GM19324 (cell line): Measurements from ENCODE around the gene COL18A1.

Experiments
- ATAC-seq: cut with Tn5 transposase; IDR thresholded peaks from one replicate; pipeline ENCODE4 v1.9.1; 2021; ENCODE audit warnings: mild to moderate bottlenecking, moderate library complexity; ENCODE audit not compliant: unreplicated experiment, low FRiP score

COL18A1 gene

GRCh38 chr21:45396620-45396995, 8.4 kb upstream of the COL18A1 start:
- no peak for ATAC-seq

GRCh38 chr21:45397381-45397780, 7.6 kb upstream of the COL18A1 start:
- no peak for ATAC-seq

DNA sequence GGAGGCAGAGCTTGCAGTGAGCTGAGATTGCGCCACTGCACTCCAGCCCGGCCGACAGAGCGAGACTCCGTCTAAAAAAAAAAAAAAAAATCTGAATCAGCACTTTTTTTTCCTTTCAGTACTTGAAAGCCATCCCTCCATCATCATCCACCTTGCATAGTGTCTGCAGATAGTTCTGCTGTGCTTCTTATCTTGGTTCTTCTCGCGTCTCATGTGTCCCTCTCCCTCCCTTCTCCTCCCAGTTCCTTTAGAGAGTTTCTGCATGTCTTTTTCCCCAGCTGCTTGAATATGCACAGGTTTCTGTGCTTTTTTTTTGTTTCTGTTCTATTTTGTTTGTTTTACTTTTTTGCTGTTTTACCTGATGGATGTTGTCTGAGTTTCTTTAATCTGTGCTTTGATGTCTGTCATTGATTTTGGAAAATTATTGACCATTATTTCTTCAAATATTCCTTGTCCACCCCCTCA, 3.9 kb upstream of the COL18A1 start:
- no peak for ATAC-seq

- no peak for ATAC-seq
These were observed 2.8 kb upstream of the COL18A1 start for GRCh38 chr21:45401916-45402900.

DNA sequence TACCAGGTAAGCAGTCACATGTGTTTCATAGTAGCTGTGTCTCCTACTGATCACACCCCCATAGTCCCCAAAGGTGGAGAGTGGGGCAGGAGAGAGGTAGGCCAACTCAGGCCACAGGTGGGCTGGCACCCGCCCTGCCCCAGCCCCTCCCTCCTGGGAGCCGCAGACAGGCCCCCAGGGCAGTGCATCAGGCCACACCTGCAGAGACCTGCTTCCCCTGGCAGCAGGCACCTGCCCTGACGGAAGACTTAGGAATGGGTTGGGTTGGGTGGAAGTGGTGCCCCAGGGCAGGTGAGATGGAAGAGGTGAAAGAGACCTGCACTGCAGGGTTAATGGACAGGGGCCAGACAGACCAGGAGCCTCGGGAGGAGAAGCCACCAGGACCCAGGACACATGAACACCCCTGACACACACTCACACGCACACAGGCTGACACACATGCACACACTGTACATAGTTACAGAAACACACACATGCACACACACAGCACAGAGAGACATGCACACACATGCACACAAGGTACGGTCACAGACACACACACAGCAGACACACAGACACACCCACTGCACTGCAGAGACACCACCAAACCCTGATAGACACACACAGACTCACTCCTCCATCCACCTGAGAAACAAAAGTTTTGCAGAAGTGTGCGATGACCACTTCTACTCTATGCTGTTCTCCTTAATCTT, 1.7 kb upstream of the COL18A1 start:
- ATAC-seq: no peak

DNA sequence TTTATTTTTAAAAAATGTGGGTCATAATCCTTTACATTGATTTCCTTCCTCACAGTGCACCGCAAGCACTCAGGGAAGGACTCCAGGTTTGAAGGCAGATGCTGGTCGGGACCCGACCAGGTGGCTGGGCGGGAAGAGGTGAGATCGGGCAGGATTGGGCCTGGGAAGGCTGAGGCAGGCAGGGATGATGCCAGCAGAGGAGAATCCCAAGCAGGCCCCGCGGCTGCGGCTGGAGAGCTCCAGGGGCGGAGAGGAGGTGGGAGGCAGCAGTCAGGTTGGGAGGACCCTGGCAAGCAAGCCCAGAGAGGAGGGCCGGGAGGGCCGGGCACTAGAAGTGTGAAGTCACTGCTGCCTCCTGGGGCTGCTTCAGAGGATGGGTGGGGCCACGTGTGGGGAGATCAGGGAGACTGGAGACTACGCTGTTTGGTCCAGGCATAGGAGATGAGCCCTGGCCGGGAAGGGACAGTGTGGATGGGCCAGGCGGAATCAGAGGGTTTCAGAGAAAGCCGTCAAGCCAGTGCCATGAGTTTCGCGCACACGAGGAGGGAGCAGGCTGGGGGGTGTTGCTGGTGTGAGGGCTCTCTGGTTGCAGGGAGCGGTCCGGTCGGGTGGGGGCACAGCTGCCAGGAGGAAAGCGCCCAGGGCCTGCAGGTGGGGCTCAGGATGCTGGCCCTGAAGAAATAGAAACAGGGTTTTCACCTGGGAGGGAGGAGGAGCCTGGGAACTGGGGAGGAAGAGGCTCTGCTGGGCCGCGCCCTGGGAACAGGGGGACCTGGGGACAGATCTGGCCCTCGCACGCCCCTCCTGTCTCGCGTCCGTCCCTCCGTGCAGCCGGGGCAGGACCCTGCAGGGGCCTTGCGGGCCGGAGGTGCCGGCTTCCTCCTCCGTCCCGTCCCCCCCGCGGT, 888 bp upstream of the COL18A1 start:
- no peak for ATAC-seq

GRCh38 chr21:45405271-45405818, 380 bp downstream of the COL18A1 start:
- ATAC-seq: no peak

- ATAC-seq: no peak
These were observed 1.1 kb downstream of the COL18A1 start for GRCh38 chr21:45405819-45406762.

DNA sequence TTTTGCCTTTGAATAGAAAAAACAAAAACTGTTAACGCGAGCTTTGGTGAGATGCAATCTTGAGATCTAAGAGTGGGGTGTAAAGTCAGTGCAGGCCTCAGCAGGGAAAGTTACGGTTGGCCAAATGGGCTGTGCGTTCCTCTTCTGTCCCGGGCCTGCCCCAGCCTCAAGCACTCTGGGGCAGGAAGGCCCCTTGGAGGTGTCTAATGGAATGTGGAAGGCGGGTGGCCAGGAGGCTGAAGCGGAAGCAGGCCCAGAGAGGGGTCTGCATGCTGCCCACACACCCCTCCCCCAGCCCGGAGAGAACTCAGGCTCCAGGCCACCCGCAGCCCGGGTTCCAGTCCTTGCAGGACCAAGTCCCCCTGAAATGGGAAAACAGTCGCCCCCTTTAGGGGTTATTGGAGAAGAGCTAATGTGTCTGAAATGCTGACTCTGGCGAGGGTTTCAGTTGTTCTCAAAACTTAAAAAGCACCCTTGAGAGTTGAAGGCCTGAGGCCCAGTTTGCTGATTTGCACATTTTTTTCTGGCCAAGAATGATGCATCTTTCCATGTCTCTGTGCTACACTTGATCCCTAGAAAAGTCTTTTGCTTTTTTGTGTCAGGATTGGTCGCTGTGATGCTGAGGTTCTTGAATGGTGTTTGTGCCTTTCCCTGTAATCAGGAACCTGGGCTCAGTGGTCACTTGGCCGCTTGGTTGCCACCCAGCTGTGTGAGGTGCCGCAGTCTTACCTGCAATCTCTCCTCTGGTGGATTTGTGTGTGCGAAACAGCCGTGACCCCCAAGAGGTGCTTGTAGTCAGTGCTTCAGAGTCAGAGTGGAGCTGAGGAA, 2.0 kb downstream of the COL18A1 start:
- no peak for ATAC-seq

DNA sequence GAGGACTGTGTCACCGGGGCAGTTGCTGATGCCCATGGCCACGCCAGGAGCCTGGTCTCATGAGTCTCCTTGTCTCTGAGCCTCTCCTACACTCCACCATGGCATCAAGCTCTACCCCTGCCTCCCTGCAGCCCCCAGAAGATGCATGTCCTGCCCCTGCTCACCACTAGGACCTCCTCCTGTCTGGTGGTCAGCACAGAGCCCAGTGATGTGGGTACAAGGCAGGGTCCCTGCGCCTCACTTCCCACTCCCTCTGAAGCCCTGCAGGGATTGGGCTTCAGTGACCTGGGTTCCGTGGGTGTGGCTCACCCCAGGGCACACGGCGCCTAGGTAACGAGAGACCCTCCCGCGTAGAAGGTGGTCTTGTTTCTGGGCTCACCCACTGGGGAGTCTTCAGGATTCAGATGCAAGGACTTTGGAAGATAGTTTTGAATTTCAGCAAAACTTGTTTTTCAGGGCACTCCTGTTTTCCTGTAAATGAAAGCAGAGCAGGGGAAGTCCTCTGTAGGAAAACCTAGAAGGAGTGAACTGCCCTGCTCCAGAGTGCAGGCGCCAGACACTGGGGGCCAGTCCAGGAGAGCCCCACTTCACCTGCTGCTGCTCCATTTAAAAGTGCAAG, 2.8 kb downstream of the COL18A1 start:
- ATAC-seq: no peak

DNA sequence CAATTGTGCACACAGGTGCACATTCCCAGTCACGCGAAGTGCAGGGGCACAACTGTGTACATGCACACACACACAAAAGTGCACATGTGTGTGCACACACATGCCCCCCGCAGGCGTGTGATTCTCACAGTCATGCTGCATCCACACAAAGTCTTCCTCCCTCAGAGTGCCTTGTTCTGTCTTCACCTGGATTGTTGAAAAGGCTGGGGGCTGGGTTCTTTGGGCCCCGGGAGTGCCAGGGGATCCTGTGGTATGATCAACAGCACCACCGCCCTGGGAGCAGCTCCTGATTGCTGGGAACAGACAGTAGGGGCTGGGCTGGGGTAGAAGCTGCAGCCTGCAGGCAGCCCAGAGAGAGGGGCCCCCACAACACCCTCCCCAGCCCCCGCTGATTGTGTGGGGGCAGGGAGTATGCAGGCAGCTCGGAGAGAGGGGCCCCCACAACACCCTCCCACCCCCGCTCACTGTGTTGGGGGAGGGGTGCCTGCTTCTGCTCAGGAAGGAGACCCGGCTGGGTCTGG, 3.4 kb downstream of the COL18A1 start:
- ATAC-seq: no peak

GRCh38 chr21:45408801-45409261, 3.9 kb downstream of the COL18A1 start:
- no peak for ATAC-seq

DNA sequence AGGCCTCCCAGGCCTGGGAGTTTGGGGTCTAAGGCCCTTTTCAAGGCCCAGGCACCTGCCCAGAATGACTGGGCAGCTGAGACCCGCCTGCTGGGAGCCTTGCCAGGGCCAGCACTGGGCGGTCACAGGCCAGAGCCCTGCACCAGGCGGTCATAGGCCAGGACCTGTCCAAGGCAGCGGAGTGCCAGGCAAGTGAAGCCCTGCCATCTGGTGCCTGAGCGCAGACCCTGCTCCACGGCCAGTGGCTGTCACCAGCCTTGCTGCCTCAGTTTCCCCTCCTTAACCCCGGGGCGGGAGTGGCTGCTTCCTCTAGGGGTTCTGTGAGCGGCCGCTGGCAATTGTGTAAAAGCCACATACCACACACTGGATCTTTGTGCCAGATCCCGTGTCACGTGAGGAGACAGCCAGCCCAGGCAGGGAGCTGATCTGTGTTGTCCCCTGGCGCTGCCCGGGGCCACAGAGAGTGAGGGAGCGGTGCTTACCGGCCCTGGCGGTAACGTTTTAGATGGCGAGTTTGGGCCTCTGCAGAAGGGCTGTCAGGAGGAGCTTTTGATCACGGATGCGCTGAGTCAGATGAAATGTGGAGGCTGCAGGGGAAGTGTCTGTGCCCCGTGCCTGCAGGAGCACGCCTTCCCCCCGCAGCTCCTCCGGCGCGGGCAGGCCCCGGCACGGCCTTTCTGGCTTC, 4.6 kb downstream of the COL18A1 start:
- ATAC-seq: no peak

DNA sequence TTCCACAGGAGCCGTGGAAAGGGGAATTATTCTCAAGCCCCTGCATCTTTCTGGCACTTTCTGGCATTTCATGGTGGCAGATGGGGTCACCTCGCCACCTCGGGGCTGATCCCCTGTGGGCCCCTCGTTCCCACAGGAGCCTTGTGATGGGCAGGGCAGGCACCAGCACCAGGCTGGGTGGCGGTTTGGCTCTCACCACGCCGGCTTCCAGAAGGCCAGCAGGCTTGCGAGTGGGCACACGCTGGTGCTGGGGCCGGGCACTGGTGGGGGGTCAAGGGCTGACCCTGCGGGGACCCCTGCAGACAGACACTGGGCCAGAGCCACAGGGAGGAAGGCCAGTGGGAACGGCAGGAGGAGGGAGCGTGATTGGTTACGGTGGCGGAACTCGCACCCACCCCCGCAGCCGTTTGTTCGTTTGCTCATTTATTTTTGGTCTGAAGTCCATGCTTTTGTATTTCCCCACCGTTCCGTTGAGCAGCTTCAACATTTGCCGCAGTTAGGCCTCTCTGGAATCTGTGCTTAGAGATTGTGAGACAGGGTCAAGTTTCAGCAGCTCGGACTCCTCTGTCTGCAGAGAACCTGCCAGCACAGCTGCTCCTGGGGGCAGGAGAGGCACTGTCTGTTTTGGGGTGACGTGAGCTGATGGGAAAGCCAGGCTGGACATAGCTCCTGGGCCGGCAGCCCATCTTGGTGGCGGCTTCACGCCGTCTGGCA, 5.3 kb downstream of the COL18A1 start:
- no peak for ATAC-seq

- ATAC-seq: no peak
These were observed 6.2 kb downstream of the COL18A1 start for GRCh38 chr21:45410865-45411809.
